HEK293 (cell line): ENCODE measurements around the gene SPRED3.

Experiments
- CTCF ChIA-PET: fragments of 350-600 bp; formaldehyde crosslinking; extraction: SDS; loops from one replicate; lab custom pipeline; 2021; ENCODE audit warnings: antibody characterized with exemption; lab: Yijun Ruan, JAX
- POLR2A ChIA-PET: fragments of 300-600 bp; formaldehyde crosslinking; extraction: SDS; loops from one replicate; lab custom pipeline; 2020; ENCODE audit warnings: antibody characterized with exemption, inconsistent platforms; lab: Yijun Ruan, JAX
- H3K27ac ChIP-seq: fragments of 200-500 bp; sonication (Bioruptor generic); 2 replicates; pipeline ENCODE4 v1.5.1; 2014; ENCODE audit warnings: low read depth, low read length, control low read depth, inconsistent platforms; ENCODE audit errors: extremely low read depth
- H3K36me3 ChIP-seq, 2 experiments: fragments of 200-500 bp in 1 of 2; sonication (Bioruptor generic) in 1 of 2; 1 replicate in 1 of 2; 2 replicates in 1 of 2; pipeline ENCODE4 v1.5.1; 2014 to 2017; ENCODE audit warnings: inconsistent platforms in 2 of 2, low read length in 2 of 2; ENCODE audit not compliant: control insufficient read depth in 2 of 2, insufficient read depth in 1 of 2
- H3K4me1 ChIP-seq: fragments of 200-500 bp; sonication (Bioruptor generic); 2 replicates; pipeline ENCODE4 v1.5.1; 2014; ENCODE audit warnings: mild to moderate bottlenecking, low read length, inconsistent platforms; ENCODE audit not compliant: control insufficient read depth, insufficient read depth
- H3K4me3 ChIP-seq: 2 replicates; pipeline ENCODE4 v1.5.1; 2011; ENCODE audit warnings: low read depth, mild to moderate bottlenecking, control low read depth, low read length, moderate library complexity
- H3K9me3 ChIP-seq: fragments of 200-500 bp; sonication (Bioruptor generic); 2 replicates; pipeline ENCODE4 v1.5.1; 2014; ENCODE audit warnings: low read depth, low read length, inconsistent platforms; ENCODE audit not compliant: control insufficient read depth, insufficient read depth
- BCL11B ChIP-seq: fragments of 450-650 bp; formaldehyde crosslinking; IDR thresholded peaks from 2 replicates; pipeline ENCODE4 v1.5.1; 2016; ENCODE audit warnings: low read depth, missing biosample characterization, missing genetic modification characterization
- GFI1B ChIP-seq: fragments of 450-650 bp; formaldehyde crosslinking; IDR thresholded peaks from 2 replicates; pipeline ENCODE4 v1.5.1; 2016; ENCODE audit warnings: missing biosample characterization, missing genetic modification characterization
- GLI4 ChIP-seq: fragments of 450-650 bp; formaldehyde crosslinking; IDR thresholded peaks from 2 replicates; pipeline ENCODE4 v1.5.1; 2016; ENCODE audit warnings: missing biosample characterization, missing genetic modification characterization
- GLIS2 ChIP-seq: fragments of 450-650 bp; formaldehyde crosslinking; IDR thresholded peaks from 2 replicates; pipeline ENCODE4 v1.5.1; 2016; ENCODE audit warnings: missing biosample characterization, missing genetic modification characterization
- HOXA7 ChIP-seq: sonication (generic); formaldehyde crosslinking; IDR thresholded peaks from 2 replicates; pipeline ENCODE4 v1.8.1; 2022; ENCODE audit warnings: missing genetic modification reagents, borderline replicate concordance
- KLF8 ChIP-seq: fragments of 450-650 bp; formaldehyde crosslinking; IDR thresholded peaks from 2 replicates; pipeline ENCODE4 v1.5.1; 2016; ENCODE audit warnings: missing biosample characterization, missing genetic modification characterization
- OVOL3 ChIP-seq: fragments of 450-650 bp; formaldehyde crosslinking; IDR thresholded peaks from 2 replicates; pipeline ENCODE4 v1.5.1; 2016; ENCODE audit warnings: missing biosample characterization, missing genetic modification characterization
- TRIM28 ChIP-seq: IDR thresholded peaks from 2 replicates; pipeline ENCODE4 v1.6.1; 2011; ENCODE audit warnings: low read length, control low read depth, borderline replicate concordance
- YY2 ChIP-seq: fragments of 450-650 bp; formaldehyde crosslinking; IDR thresholded peaks from 2 replicates; pipeline ENCODE4 v1.5.1; 2016; ENCODE audit warnings: missing biosample characterization, missing genetic modification characterization
- ZFP69B ChIP-seq: fragments of 450-650 bp; formaldehyde crosslinking; IDR thresholded peaks from 2 replicates; pipeline ENCODE4 v1.5.1; 2016; ENCODE audit warnings: missing biosample characterization, missing genetic modification characterization
- ZNF211 ChIP-seq: fragments of 450-650 bp; formaldehyde crosslinking; IDR thresholded peaks from 2 replicates; pipeline ENCODE4 v1.5.1; 2016; ENCODE audit warnings: low read depth, missing biosample characterization, missing genetic modification characterization
- ZNF324 ChIP-seq: fragments of 450-650 bp; formaldehyde crosslinking; IDR thresholded peaks from 2 replicates; pipeline ENCODE4 v1.5.1; 2016; ENCODE audit warnings: missing biosample characterization, missing genetic modification characterization
- ZNF341 ChIP-seq: fragments of 450-650 bp; formaldehyde crosslinking; IDR thresholded peaks from 2 replicates; pipeline ENCODE4; 2016; ENCODE audit warnings: low read depth, missing biosample characterization, missing genetic modification characterization
- ZNF529 ChIP-seq: fragments of 450-650 bp; formaldehyde crosslinking; IDR thresholded peaks from 2 replicates; pipeline ENCODE4 v1.5.1; 2017; ENCODE audit warnings: missing genetic modification characterization, missing biosample characterization; ENCODE audit not compliant: insufficient replicate concordance
- ZNF571 ChIP-seq: fragments of 450-650 bp; formaldehyde crosslinking; IDR thresholded peaks from 2 replicates; pipeline ENCODE4 v1.5.0; 2017; ENCODE audit warnings: missing biosample characterization, missing genetic modification characterization
- ZNF658 ChIP-seq: fragments of 450-650 bp; formaldehyde crosslinking; IDR thresholded peaks from 2 replicates; pipeline ENCODE4; 2016; ENCODE audit warnings: missing biosample characterization, missing genetic modification characterization
- ZNF677 ChIP-seq: fragments of 450-650 bp; IDR thresholded peaks from 2 replicates; pipeline ENCODE4 v1.5.0; 2018; ENCODE audit warnings: missing biosample characterization, mild to moderate bottlenecking, missing genetic modification characterization, moderate library complexity
- ZNF707 ChIP-seq: fragments of 450-650 bp; formaldehyde crosslinking; IDR thresholded peaks from 2 replicates; pipeline ENCODE4 v1.5.1; 2016; ENCODE audit warnings: missing biosample characterization, missing genetic modification characterization
- ZNF768 ChIP-seq: fragments of 450-650 bp; formaldehyde crosslinking; IDR thresholded peaks from 2 replicates; pipeline ENCODE4 v1.5.1; 2018; ENCODE audit warnings: missing biosample characterization, mild to moderate bottlenecking, missing genetic modification characterization
- ZNF776 ChIP-seq: fragments of 450-650 bp; formaldehyde crosslinking; IDR thresholded peaks from 2 replicates; pipeline ENCODE4 v1.5.0; 2017; ENCODE audit warnings: missing biosample characterization, missing genetic modification characterization, borderline replicate concordance
- ZNF777 ChIP-seq: fragments of 450-650 bp; formaldehyde crosslinking; IDR thresholded peaks from 2 replicates; pipeline ENCODE4 v1.5.1; 2017; ENCODE audit warnings: missing biosample characterization, missing genetic modification characterization, borderline replicate concordance
- TF ChIP-seq, protein P1 (sequence below): fragments of 450-650 bp; formaldehyde crosslinking; optimal IDR thresholded peaks from 2 replicates; pipeline ENCODE3; 2016; ENCODE audit warnings: missing biosample characterization, mild to moderate bottlenecking, missing genetic modification characterization
- TF ChIP-seq, protein P2 (sequence below): fragments of 450-650 bp; formaldehyde crosslinking; IDR thresholded peaks from 2 replicates; pipeline ENCODE4 v1.5.1; 2017; ENCODE audit warnings: missing biosample characterization, missing genetic modification characterization
- TF ChIP-seq, protein P3 (sequence below): fragments of 450-650 bp; formaldehyde crosslinking; IDR thresholded peaks from 2 replicates; pipeline ENCODE4 v1.5.1; 2016; ENCODE audit warnings: missing biosample characterization, missing genetic modification characterization
- TF ChIP-seq, protein P4 (sequence below): fragments of 450-650 bp; formaldehyde crosslinking; IDR thresholded peaks from 2 replicates; pipeline ENCODE4 v1.5.1; 2016; ENCODE audit warnings: missing biosample characterization, missing genetic modification characterization, low read depth

Gene SPRED3

DNA sequence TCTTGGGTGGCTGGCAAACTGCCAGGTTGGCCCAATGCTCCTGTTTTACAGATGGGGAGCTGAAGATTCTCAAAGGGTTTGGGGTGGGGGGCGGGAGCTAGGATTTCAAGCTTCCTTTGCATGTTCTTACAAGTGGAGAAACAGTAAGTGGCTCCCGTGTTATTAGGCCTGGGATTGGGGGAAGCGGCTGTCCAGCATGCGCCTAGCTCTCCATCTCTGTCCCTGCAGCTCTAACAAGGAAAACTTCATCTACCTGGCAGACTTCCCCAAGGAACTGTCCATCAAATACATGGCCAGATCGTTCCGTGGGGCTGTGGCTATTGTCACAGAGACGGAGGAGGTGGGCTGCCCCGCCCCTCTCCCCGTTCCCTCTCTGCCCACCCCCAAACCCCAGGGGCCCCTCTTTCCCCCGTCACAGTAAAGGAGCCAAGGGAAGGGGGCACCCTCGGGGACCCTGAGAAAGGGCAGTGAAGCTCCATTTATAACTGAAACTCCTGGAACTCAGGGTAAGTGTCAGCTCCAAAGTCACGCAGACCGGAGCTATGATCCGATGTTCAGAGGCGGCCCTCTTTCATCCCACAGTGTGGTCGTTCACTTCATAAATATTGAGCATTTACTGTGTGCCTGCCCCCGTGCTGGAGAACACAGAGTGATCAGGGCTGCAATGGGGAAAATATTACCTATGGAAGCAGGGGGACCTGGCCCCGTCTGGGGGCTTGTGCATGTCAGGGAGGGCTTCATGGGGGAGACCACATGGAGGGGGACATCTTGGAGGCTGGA, 29.1 kb upstream of the SPRED3 start:
- TF ChIP-seq ZNF341 (tag by site-specific recombination) (no peak), ZNF211 (tag by site-specific recombination) (0 out of 2 replicates have a peak, but pooled peaks have one; percentile 8), ZNF324 (no peak), ZNF707 (tag by site-specific recombination) (no peak), ZNF768 (tag by site-specific recombination) (no peak), ZNF658 (tag by site-specific recombination) (no peak), ZNF571 (tag by site-specific recombination) (no peak), ZNF776 (tag by site-specific recombination) (no peak), KLF8 (tag by site-specific recombination) (no peak), ZFP69B (tag by site-specific recombination) (no peak), OVOL3 (tag by site-specific recombination) (no peak), GFI1B (tag by site-specific recombination) (no peak), ZNF677 (tag by site-specific recombination) (no peak), GLIS2 (peak; percentile 59), YY2 (tag by site-specific recombination) (no peak), BCL11B (tag by site-specific recombination) (no peak), TRIM28 (no peak), ZNF529 (no peak), ZNF777 (tag by site-specific recombination) (no peak), HOXA7 (CRISPR knock-in tag) (no peak), GLI4 (tag by site-specific recombination) (no peak)
- TF ChIP-seq, protein P1, sequence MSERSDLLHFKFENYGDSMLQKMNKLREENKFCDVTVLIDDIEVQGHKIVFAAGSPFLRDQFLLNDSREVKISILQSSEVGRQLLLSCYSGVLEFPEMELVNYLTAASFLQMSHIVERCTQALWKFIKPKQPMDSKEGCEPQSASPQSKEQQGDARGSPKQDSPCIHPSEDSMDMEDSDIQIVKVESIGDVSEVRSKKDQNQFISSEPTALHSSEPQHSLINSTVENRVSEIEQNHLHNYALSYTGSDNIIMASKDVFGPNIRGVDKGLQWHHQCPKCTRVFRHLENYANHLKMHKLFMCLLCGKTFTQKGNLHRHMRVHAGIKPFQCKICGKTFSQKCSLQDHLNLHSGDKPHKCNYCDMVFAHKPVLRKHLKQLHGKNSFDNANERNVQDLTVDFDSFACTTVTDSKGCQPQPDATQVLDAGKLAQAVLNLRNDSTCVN (tag by site-specific recombination) = no peak
- TF ChIP-seq, protein P2, sequence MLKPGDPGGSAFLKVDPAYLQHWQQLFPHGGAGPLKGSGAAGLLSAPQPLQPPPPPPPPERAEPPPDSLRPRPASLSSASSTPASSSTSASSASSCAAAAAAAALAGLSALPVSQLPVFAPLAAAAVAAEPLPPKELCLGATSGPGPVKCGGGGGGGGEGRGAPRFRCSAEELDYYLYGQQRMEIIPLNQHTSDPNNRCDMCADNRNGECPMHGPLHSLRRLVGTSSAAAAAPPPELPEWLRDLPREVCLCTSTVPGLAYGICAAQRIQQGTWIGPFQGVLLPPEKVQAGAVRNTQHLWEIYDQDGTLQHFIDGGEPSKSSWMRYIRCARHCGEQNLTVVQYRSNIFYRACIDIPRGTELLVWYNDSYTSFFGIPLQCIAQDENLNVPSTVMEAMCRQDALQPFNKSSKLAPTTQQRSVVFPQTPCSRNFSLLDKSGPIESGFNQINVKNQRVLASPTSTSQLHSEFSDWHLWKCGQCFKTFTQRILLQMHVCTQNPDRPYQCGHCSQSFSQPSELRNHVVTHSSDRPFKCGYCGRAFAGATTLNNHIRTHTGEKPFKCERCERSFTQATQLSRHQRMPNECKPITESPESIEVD (tag by site-specific recombination) = no peak
- TF ChIP-seq, protein P3, sequence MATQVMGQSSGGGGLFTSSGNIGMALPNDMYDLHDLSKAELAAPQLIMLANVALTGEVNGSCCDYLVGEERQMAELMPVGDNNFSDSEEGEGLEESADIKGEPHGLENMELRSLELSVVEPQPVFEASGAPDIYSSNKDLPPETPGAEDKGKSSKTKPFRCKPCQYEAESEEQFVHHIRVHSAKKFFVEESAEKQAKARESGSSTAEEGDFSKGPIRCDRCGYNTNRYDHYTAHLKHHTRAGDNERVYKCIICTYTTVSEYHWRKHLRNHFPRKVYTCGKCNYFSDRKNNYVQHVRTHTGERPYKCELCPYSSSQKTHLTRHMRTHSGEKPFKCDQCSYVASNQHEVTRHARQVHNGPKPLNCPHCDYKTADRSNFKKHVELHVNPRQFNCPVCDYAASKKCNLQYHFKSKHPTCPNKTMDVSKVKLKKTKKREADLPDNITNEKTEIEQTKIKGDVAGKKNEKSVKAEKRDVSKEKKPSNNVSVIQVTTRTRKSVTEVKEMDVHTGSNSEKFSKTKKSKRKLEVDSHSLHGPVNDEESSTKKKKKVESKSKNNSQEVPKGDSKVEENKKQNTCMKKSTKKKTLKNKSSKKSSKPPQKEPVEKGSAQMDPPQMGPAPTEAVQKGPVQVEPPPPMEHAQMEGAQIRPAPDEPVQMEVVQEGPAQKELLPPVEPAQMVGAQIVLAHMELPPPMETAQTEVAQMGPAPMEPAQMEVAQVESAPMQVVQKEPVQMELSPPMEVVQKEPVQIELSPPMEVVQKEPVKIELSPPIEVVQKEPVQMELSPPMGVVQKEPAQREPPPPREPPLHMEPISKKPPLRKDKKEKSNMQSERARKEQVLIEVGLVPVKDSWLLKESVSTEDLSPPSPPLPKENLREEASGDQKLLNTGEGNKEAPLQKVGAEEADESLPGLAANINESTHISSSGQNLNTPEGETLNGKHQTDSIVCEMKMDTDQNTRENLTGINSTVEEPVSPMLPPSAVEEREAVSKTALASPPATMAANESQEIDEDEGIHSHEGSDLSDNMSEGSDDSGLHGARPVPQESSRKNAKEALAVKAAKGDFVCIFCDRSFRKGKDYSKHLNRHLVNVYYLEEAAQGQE = peak; percentile 85
- TF ChIP-seq, protein P4, sequence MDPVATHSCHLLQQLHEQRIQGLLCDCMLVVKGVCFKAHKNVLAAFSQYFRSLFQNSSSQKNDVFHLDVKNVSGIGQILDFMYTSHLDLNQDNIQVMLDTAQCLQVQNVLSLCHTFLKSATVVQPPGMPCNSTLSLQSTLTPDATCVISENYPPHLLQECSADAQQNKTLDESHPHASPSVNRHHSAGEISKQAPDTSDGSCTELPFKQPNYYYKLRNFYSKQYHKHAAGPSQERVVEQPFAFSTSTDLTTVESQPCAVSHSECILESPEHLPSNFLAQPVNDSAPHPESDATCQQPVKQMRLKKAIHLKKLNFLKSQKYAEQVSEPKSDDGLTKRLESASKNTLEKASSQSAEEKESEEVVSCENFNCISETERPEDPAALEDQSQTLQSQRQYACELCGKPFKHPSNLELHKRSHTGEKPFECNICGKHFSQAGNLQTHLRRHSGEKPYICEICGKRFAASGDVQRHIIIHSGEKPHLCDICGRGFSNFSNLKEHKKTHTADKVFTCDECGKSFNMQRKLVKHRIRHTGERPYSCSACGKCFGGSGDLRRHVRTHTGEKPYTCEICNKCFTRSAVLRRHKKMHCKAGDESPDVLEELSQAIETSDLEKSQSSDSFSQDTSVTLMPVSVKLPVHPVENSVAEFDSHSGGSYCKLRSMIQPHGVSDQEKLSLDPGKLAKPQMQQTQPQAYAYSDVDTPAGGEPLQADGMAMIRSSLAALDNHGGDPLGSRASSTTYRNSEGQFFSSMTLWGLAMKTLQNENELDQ (tag by site-specific recombination) = no peak
- Histone ChIP-seq H3K9me3 (no peaks in the 10 kb centered on the region), H3K4me1 (peaks cover 10% of the 10 kb centered on the region), H3K36me3 (no peaks in the 10 kb centered on the region; a peak in 1 of 3 replicates), H3K27ac (no peak overlapping the region), H3K4me3 (no peak overlapping the region)
- POLR2A ChIA-PET = interaction anchor here (0.6 to 2.9 kb wide), 5 partner anchors 12 to 52 kb away, joined by 5 to 15 read pairs (median 7); partner anchors contain the start of genes CATSPERG, GGN and PSMD8
- CTCF ChIA-PET = interaction anchor here (0.7 to 1.6 kb wide), 9 partner anchors 15 to 275 kb away, joined by 3 to 8 read pairs (median 4); partner anchors contain the start of genes CATSPERG, FAM98C and PSMD8
